OCI-LY7 (cell line): ENCODE data around the gene POC1A. TPM values are rescaled to one million over a fixed set of nuclear protein-coding genes. Genes with fewer than 3 reads are reported as not detected.

Experiments used
- BruUV-seq: library from RNA; stranded (reverse); fragments of 400-500 nt; replicated peaks from 2 replicates; lab custom pipeline; 2021; lab: Mats Ljungman, UMichigan
- CTCF ChIA-PET: fragments of 300-600 bp; sonication (Branson Sonifier 250); formaldehyde crosslinking; loops from one replicate; lab custom pipeline; 2022; ENCODE audit warnings: antibody characterized with exemption; ENCODE audit not compliant: unreplicated experiment; lab: Charles Lee
- POLR2A ChIA-PET: fragments of 300-600 bp; sonication (Branson Sonifier 250); formaldehyde crosslinking; loops from one replicate; lab custom pipeline; 2022; ENCODE audit warnings: antibody characterized with exemption; lab: Charles Lee
- DNase-seq: peaks from one replicate; pipeline ENCODE4 v3.0.0-alpha.2; 2015; ENCODE audit warnings: low spot score
- H2AFZ ChIP-seq: fragments of 200-600 bp; sonication (generic), shearing (Covaris generic); 2 replicates; pipeline ENCODE4 v1.6.1; 2014; ENCODE audit warnings: mild to moderate bottlenecking, antibody characterized with exemption, low read length, moderate library complexity
- H3K27ac ChIP-seq: fragments of 200-600 bp; sonication (generic); 2 replicates; pipeline ENCODE4 v1.5.1; 2014; ENCODE audit warnings: mixed run types, low read depth, mild to moderate bottlenecking, moderate library complexity, low read length, inconsistent platforms; ENCODE audit not compliant: poor library complexity, severe bottlenecking
- H3K36me3 ChIP-seq: fragments of 200-600 bp; sonication (generic); 2 replicates; pipeline ENCODE4 v1.6.1; 2014; ENCODE audit warnings: mild to moderate bottlenecking, antibody characterized with exemption, low read length, moderate library complexity, mixed read lengths; ENCODE audit not compliant: insufficient read depth
- H3K4me1 ChIP-seq: fragments of 200-600 bp; sonication (generic); 2 replicates; pipeline ENCODE4 v1.5.1; 2014; ENCODE audit warnings: mild to moderate bottlenecking, low read length; ENCODE audit not compliant: insufficient read depth, poor library complexity, severe bottlenecking
- H3K4me2 ChIP-seq: fragments of 200-600 bp; sonication (generic); 2 replicates; pipeline ENCODE4 v1.6.1; 2014; ENCODE audit warnings: mild to moderate bottlenecking, low read length
- H3K4me3 ChIP-seq: fragments of 200-600 bp; sonication (generic); 2 replicates; pipeline ENCODE4 v1.5.1; 2014; ENCODE audit warnings: mild to moderate bottlenecking, low read depth, low read length; ENCODE audit not compliant: poor library complexity, severe bottlenecking
- H3K79me2 ChIP-seq: fragments of 200-600 bp; sonication (generic); 2 replicates; pipeline ENCODE4 v1.6.1; 2016; ENCODE audit warnings: low read depth, mild to moderate bottlenecking, low read length, moderate library complexity, mixed read lengths; ENCODE audit not compliant: insufficient read depth
- H3K9me2 ChIP-seq: fragments of 200-600 bp; sonication (generic); 2 replicates; pipeline ENCODE4 v1.6.1; 2016; ENCODE audit warnings: mild to moderate bottlenecking, low read length, mixed read lengths; ENCODE audit not compliant: insufficient read depth
- H3K9me3 ChIP-seq: fragments of 200-600 bp; sonication (generic); 2 replicates; pipeline ENCODE4 v1.6.1; 2014; ENCODE audit warnings: mild to moderate bottlenecking, mixed run types, low read length, mixed read lengths
- H4K20me1 ChIP-seq: fragments of 200-600 bp; sonication (generic); 2 replicates; pipeline ENCODE4 v1.6.1; 2014; ENCODE audit warnings: mild to moderate bottlenecking, antibody characterized with exemption, low read length, moderate library complexity, mixed read lengths; ENCODE audit not compliant: insufficient read depth
- CTCF ChIP-seq: fragments of 200-600 bp; sonication (generic); conservative IDR thresholded peaks from 2 replicates; pipeline ENCODE4 v1.5.1; 2014; ENCODE audit warnings: mild to moderate bottlenecking, antibody characterized with exemption, low read length, moderate library complexity, mixed read lengths
- EZH2phosphoT487 ChIP-seq: fragments of 200-600 bp; sonication (generic); IDR thresholded peaks from 2 replicates; pipeline ENCODE4 v1.6.1; 2018; ENCODE audit warnings: low read depth, borderline replicate concordance, mild to moderate bottlenecking, mixed run types, antibody characterized with exemption, low read length, moderate library complexity, mixed read lengths
- intact Hi-C: fragments of 100-400 bp; cut with micrococcal nuclease; formaldehyde crosslinking; loops from one replicate; pipeline ENCODE4 v1.10.0; 2022; ENCODE audit not compliant: unreplicated experiment
- total RNA-seq, 2 experiments: library from RNA; depleted of rRNA in 1 of 2; stranded (reverse); fragments of >200 nt in 1 of 2; shearing (Covaris generic) in 1 of 2; gene quantifications; 2 replicates each; pipeline ENCODE4 v1.2.3, GENCODE V29; 2014 to 2022

POC1A gene
- total RNA-seq, 2 experiments from 2014 or later = 40.0 to 41.0 TPM

GRCh38 chr3:52106951-52107611 lies 47.1 kb downstream of the POC1A start:
- TF ChIP-seq CTCF = no peak
- TF ChIP-seq EZH2phosphoT487 = no peak
- ChIA-PET POLR2A (no interaction called here), CTCF (no interaction called here)
- no peak for DNase-seq
- intact Hi-C loops = no loop called here
- no peak overlapping the region for H3K27ac ChIP-seq
- no peak overlapping the region for H3K4me2 ChIP-seq
- no peaks in the 10 kb centered on the region for H3K9me2 ChIP-seq
- H3K9me3 ChIP-seq = no peaks in the 10 kb centered on the region
- peaks cover 74% of the 10 kb centered on the region for H3K36me3 ChIP-seq
- no peak overlapping the region for H3K4me3 ChIP-seq
- H2AFZ ChIP-seq = no peak overlapping the region
- BruUV-seq = no TSS peak
- H4K20me1 ChIP-seq = no peaks in the 10 kb centered on the region
- no peaks in the 10 kb centered on the region for H3K79me2 ChIP-seq
- no peaks in the 10 kb centered on the region for H3K4me1 ChIP-seq

GRCh38 chr3:52104684-52105640 lies 49.3 kb downstream of the POC1A start:
- no peaks in the 10 kb centered on the region for H4K20me1 ChIP-seq
- DNase-seq = no peak
- no peak overlapping the region for H3K27ac ChIP-seq
- BruUV-seq = no TSS peak
- POLR2A ChIA-PET = no interaction called here
- no peak overlapping the region for H2AFZ ChIP-seq
- H3K4me1 ChIP-seq = no peaks in the 10 kb centered on the region
- no peaks in the 10 kb centered on the region for H3K79me2 ChIP-seq
- H3K4me3 ChIP-seq = no peak overlapping the region
- H3K36me3 ChIP-seq = peaks cover 82% of the 10 kb centered on the region
- no peaks in the 10 kb centered on the region for H3K9me2 ChIP-seq
- CTCF ChIA-PET = no interaction called here
- intact Hi-C loops = no loop called here
- H3K9me3 ChIP-seq = no peaks in the 10 kb centered on the region
- TF ChIP-seq EZH2phosphoT487 = no peak
- no peak for TF ChIP-seq CTCF
- no peak overlapping the region for H3K4me2 ChIP-seq
